Neural cell (in vitro differentiated cells): ENCODE results near the gene PTRH2. TPM values are rescaled to one million over a fixed set of nuclear protein-coding genes. Genes with fewer than 3 reads are reported as not detected.

Experiments used
- H2AFZ ChIP-seq: fragments of 200-600, 300-800 bp; sonication (generic), shearing (Covaris generic); 2 replicates; pipeline ENCODE4 v1.6.0; 2014; ENCODE audit warnings: low read depth, mild to moderate bottlenecking, antibody characterized with exemption, low read length, moderate library complexity
- H3F3A ChIP-seq: fragments of 200-600 bp; shearing (Covaris generic); 2 replicates; pipeline ENCODE4 v1.6.1; 2016; ENCODE audit warnings: mild to moderate bottlenecking, moderate library complexity, mixed read lengths, antibody characterized with exemption, low read length; ENCODE audit not compliant: insufficient read depth, poor library complexity, severe bottlenecking
- H3K27ac ChIP-seq: fragments of 200-600, 300-800 bp; sonication (generic), shearing (Covaris generic); 2 replicates; pipeline ENCODE4 v1.5.1; 2014; ENCODE audit warnings: mild to moderate bottlenecking, low read length, moderate library complexity
- H3K27me3 ChIP-seq: fragments of 300-800, 200-600 bp; sonication (generic), shearing (Covaris generic); 2 replicates; pipeline ENCODE4 v1.6.0; 2014; ENCODE audit warnings: mild to moderate bottlenecking, low read depth, low read length, moderate library complexity; ENCODE audit not compliant: insufficient read depth
- H3K36me3 ChIP-seq: fragments of 300-800, 200-600 bp; sonication (generic), shearing (Covaris generic); 2 replicates; pipeline ENCODE4 v1.5.1; 2014; ENCODE audit warnings: mild to moderate bottlenecking, antibody characterized with exemption, low read length, moderate library complexity; ENCODE audit not compliant: insufficient read depth
- H3K4me2 ChIP-seq: fragments of 300-800, 200-600 bp; sonication (generic), shearing (Covaris generic); 2 replicates; pipeline ENCODE4 v1.6.0; 2014; ENCODE audit warnings: mild to moderate bottlenecking, low read length
- H3K4me3 ChIP-seq: fragments of 300-800, 200-600 bp; sonication (generic), shearing (Covaris generic); 2 replicates; pipeline ENCODE4 v1.5.1; 2014; ENCODE audit warnings: mild to moderate bottlenecking, low read length, moderate library complexity
- H3K79me2 ChIP-seq: fragments of 200-600 bp; shearing (Covaris generic); replicated peaks from 2 replicates; pipeline ENCODE4 v1.6.0; 2014; ENCODE audit warnings: mild to moderate bottlenecking, low read length, moderate library complexity; ENCODE audit not compliant: insufficient read depth
- H3K9ac ChIP-seq: fragments of 300-800, 200-600 bp; sonication (generic), shearing (Covaris generic); 2 replicates; pipeline ENCODE4 v1.6.1; 2016; ENCODE audit warnings: mild to moderate bottlenecking, low read length, mixed read lengths
- H3K9me2 ChIP-seq: fragments of 200-600 bp; shearing (Covaris generic); 2 replicates; pipeline ENCODE4 v1.6.1; 2016; ENCODE audit warnings: mild to moderate bottlenecking, low read length, mixed read lengths; ENCODE audit not compliant: insufficient read depth
- H3K9me3 ChIP-seq: fragments of 200-600, 300-800 bp; sonication (generic), shearing (Covaris generic); 2 replicates; pipeline ENCODE4 v1.6.1; 2016; ENCODE audit warnings: mild to moderate bottlenecking, mixed run types, low read length, moderate library complexity, mixed read lengths
- H4K20me1 ChIP-seq: fragments of 200-600 bp; shearing (Covaris generic); 2 replicates; pipeline ENCODE4 v1.6.1; 2016; ENCODE audit warnings: mild to moderate bottlenecking, mixed run types; ENCODE audit not compliant: insufficient read depth
- CTCF ChIP-seq: fragments of 450-650 bp; IDR thresholded peaks from 2 replicates; pipeline ENCODE4 v1.5.1; 2014; ENCODE audit warnings: antibody characterized with exemption, mild to moderate bottlenecking, moderate library complexity; ENCODE audit not compliant: poor library complexity, severe bottlenecking
- EP300 ChIP-seq: fragments of 450-650 bp; conservative IDR thresholded peaks from 2 replicates; pipeline ENCODE4 v1.6.1; 2014; ENCODE audit warnings: antibody characterized with exemption, mild to moderate bottlenecking, moderate library complexity; ENCODE audit not compliant: poor library complexity, severe bottlenecking
- EZH2 ChIP-seq: fragments of 200-600, 300-800 bp; shearing (Covaris generic), sonication (generic); IDR thresholded peaks from 2 replicates; pipeline ENCODE4 v1.6.1; 2014; ENCODE audit warnings: antibody characterized with exemption, low read length, borderline replicate concordance, mild to moderate bottlenecking; ENCODE audit not compliant: insufficient read depth, poor library complexity, severe bottlenecking
- MXI1 ChIP-seq: fragments of 450-650 bp; conservative IDR thresholded peaks from 2 replicates; pipeline ENCODE4 v1.6.1; 2014; ENCODE audit warnings: antibody characterized with exemption, mild to moderate bottlenecking; ENCODE audit not compliant: poor library complexity, severe bottlenecking
- POLR2AphosphoS5 ChIP-seq: IDR thresholded peaks from 2 replicates; pipeline ENCODE4 v1.6.1; 2012
- RAD21 ChIP-seq: fragments of 450-650 bp; conservative IDR thresholded peaks from 2 replicates; pipeline ENCODE4 v1.6.1; 2014; ENCODE audit warnings: antibody characterized with exemption, mild to moderate bottlenecking, moderate library complexity
- REST ChIP-seq: IDR thresholded peaks from 2 replicates; pipeline ENCODE4 v1.6.1; 2012; ENCODE audit warnings: borderline replicate concordance
- SMC3 ChIP-seq: fragments of 450-650 bp; conservative IDR thresholded peaks from 2 replicates; pipeline ENCODE4 v1.6.1; 2014; ENCODE audit warnings: antibody characterized with exemption, mild to moderate bottlenecking, moderate library complexity; ENCODE audit not compliant: poor library complexity
- TAF1 ChIP-seq: IDR thresholded peaks from 2 replicates; pipeline ENCODE4 v1.6.1; 2012; ENCODE audit warnings: low read depth
- polyA plus RNA-seq: library from polyadenylated mRNA; depleted of rRNA; stranded (reverse); fragments of >200 nt; gene quantifications from 2 replicates; pipeline ENCODE4 v1.2.3, GENCODE V29; 2014

The PTRH2 gene
- polyA plus RNA-seq, 1 donor from 2014 or later = 11.7 TPM

- H3K9ac ChIP-seq = no peak overlapping the region
- H2AFZ ChIP-seq = no peak overlapping the region
- no peaks in the 10 kb centered on the region for H3K27me3 ChIP-seq
- H3F3A ChIP-seq = no peaks in the 10 kb centered on the region
- H3K79me2 ChIP-seq = peaks cover 8% of the 10 kb centered on the region
- no peaks in the 10 kb centered on the region for H3K9me2 ChIP-seq
- H3K4me2 ChIP-seq = no peak overlapping the region
- no peak overlapping the region for H3K27ac ChIP-seq
- no peak for TF ChIP-seq EZH2
- TF ChIP-seq CTCF = no peak
- TF ChIP-seq MXI1 = no peak
- no peak for TF ChIP-seq POLR2AphosphoS5
- no peak for TF ChIP-seq REST
- TF ChIP-seq RAD21 = no peak
- TF ChIP-seq SMC3 = no peak
- TF ChIP-seq TAF1 = no peak
- TF ChIP-seq EP300 = no peak
- H3K9me3 ChIP-seq = no peaks in the 10 kb centered on the region
- H3K36me3 ChIP-seq = peaks cover 9% of the 10 kb centered on the region
- H4K20me1 ChIP-seq = no peaks in the 10 kb centered on the region
- no peak overlapping the region for H3K4me3 ChIP-seq
Measured at GRCh38 chr17:59688008-59688407, 19.2 kb downstream of the PTRH2 start.

GRCh38 chr17:59684967-59685366 is 22.3 kb downstream of the PTRH2 start:
- peaks cover 21% of the 10 kb centered on the region for H3K36me3 ChIP-seq
- H3K79me2 ChIP-seq = peaks cover 4% of the 10 kb centered on the region
- no peaks in the 10 kb centered on the region for H3K9me3 ChIP-seq
- H3K27ac ChIP-seq = no peak overlapping the region
- no peak overlapping the region for H3K4me3 ChIP-seq
- H3K27me3 ChIP-seq = no peaks in the 10 kb centered on the region
- no peaks in the 10 kb centered on the region for H3K9me2 ChIP-seq
- H3K4me2 ChIP-seq = no peak overlapping the region
- no peaks in the 10 kb centered on the region for H4K20me1 ChIP-seq
- no peaks in the 10 kb centered on the region for H3F3A ChIP-seq
- H3K9ac ChIP-seq = no peak overlapping the region
- TF ChIP-seq TAF1 (no peak), EZH2 (no peak), CTCF (no peak), RAD21 (no peak), EP300 (no peak), REST (no peak), MXI1 (no peak), POLR2AphosphoS5 (no peak), SMC3 (no peak)
- no peak overlapping the region for H2AFZ ChIP-seq
